ENCODE measurements around the gene FCHSD2. TPM values are rescaled to one million over a fixed set of nuclear protein-coding genes. Genes with fewer than 3 reads are reported as not detected.
A peak's percentile ranks its signal among the peaks of the same experiment; 100 is the strongest.
"Not testable (repeated sequence)": the region's sequence is repeated elsewhere in the genome, so short reads cannot be mapped to it uniquely, and the experiment has no call there.

The FCHSD2 gene
- total RNA-seq, 2 experiments from 2014 or later: 21.9 to 24.1 TPM

DNA sequence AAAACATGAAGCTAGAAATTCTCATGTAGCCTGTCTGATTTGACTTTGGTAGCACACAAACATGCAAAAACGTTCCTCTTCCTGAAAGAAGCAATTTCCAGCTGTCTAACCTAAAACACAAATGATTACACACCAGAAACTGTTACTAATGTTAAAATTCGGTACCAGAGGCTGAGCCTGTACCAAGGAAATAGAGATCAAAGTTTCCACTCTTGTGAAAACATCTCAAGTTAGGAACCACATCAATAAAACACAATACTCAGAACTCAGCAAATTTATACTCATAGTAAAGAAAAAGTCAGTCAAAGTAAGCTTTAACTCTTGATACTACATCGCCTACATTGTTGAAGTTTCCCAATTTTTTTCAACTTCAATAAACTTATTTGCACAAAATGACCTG lies 107.8 kb downstream of the FCHSD2 start:
- Mint-ChIP-seq H3K27me3 (no peaks in the 10 kb centered on the region), H3K27ac (peak overlapping the region; percentile 83), H3K36me3 (peaks cover 1% of the 10 kb centered on the region), H3K9me3 (no peaks in the 10 kb centered on the region), H3K4me1 (ENCODE audit: low read depth) (peaks cover 41% of the 10 kb centered on the region), H3K4me3 (peak overlapping the region; percentile 25)
- POLR2A ChIA-PET: interaction anchor here (0.5 to 1.2 kb wide), 3 partner anchors 51 to 108 kb away, joined by 3 to 4 read pairs (median 3); partner anchors contain the start of gene FCHSD2
- DNase-seq: no peak
- intact Hi-C loops (cut with micrococcal nuclease): loop anchor here (1.0 to 5.0 kb wide), 3 partner anchors 38 to 108 kb away; partner anchors contain the start of gene FCHSD2
- CTCF ChIA-PET: interaction anchor here (0.7 to 2.0 kb wide), 4 partner anchors 13 to 172 kb away, joined by 3 to 8 read pairs (median 4); partner anchors contain the start of gene FCHSD2

DNA sequence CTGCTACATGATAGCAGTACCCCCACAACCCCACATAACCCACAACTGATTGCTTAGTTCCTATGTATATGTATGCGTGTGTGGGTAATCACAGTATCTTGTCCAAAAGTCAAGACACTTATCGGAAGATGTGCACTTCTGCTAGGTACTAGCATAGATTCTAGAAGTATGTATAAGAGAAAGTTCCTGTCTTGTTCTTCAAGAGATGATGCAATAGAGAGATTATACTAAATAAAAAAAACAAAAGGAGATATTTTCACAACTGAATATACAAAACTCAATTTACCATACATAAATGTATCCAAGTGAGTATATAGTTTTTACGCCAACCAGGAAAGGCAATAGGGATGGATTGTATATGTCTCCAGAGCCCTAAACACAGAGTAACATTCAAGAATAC lies 112.0 kb downstream of the FCHSD2 start:
- DNase-seq: no peak
- peaks cover 27% of the 10 kb centered on the region for H3K9me3 Mint-ChIP-seq
- H3K4me3 Mint-ChIP-seq: no peak overlapping the region
- H3K36me3 Mint-ChIP-seq: peaks cover 29% of the 10 kb centered on the region
- intact Hi-C loops (cut with micrococcal nuclease): loop anchor here (5.0 kb wide), 1 partner anchor 42 kb away; no protein-coding TSS in a partner anchor
- ChIA-PET POLR2A (no interaction called here), CTCF (no interaction called here)
- H3K4me1 Mint-ChIP-seq (ENCODE audit: low read depth): peaks cover 38% of the 10 kb centered on the region
- no peak overlapping the region for H3K27ac Mint-ChIP-seq
- H3K27me3 Mint-ChIP-seq: no peaks in the 10 kb centered on the region

DNA sequence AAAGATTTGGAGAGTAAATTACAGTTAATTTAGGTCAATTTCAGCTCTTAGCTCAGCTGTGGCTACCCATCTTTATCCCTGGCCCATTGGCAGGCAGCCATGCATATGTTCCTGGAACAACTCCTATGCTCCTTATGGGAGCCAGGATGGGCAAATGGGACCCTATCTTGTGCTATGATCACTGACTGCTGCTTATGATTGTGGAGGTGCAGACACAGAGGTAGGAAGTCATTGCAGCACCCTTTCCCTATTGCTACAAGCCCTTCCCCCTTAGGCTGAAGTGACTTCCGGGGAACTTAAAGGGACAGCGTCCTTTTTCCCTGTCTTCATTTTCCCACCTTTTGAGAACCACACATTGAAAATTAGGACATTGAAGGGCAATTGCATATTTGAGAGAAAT lies 112.7 kb downstream of the FCHSD2 start:
- ChIA-PET CTCF (no interaction called here), POLR2A (no interaction called here)
- peaks cover 34% of the 10 kb centered on the region for H3K9me3 Mint-ChIP-seq
- DNase-seq: no peak
- H3K36me3 Mint-ChIP-seq: peaks cover 35% of the 10 kb centered on the region
- no peaks in the 10 kb centered on the region for H3K27me3 Mint-ChIP-seq
- no peak overlapping the region for H3K4me3 Mint-ChIP-seq
- intact Hi-C loops (cut with micrococcal nuclease): no loop called here
- peaks cover 31% of the 10 kb centered on the region for H3K4me1 Mint-ChIP-seq (ENCODE audit: low read depth)
- H3K27ac Mint-ChIP-seq: no peak overlapping the region

DNA sequence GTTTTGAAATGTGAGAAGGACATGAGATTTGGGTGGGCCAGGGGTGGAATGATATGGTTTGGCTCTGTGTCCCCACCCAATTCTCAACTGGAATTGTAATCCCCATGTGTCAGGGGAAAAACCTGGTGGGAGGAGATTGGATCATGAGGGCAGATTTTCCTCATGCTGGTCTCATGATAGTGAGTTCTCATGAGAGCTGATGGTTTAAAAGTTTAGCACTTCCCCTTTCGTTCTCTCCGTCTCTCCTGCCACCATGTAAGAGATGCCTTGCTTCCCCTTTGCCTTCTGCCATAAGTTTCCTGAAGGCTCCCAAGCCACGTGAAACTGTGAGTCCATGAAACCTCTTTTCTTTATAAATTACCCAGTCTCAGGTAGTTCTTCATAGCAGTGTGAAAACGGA lies 113.5 kb downstream of the FCHSD2 start:
- no peak overlapping the region for H3K27ac Mint-ChIP-seq
- H3K36me3 Mint-ChIP-seq: peaks cover 43% of the 10 kb centered on the region
- ChIA-PET CTCF (no interaction called here), POLR2A (no interaction called here)
- H3K4me1 Mint-ChIP-seq (ENCODE audit: low read depth): peaks cover 27% of the 10 kb centered on the region
- no peak for DNase-seq
- H3K9me3 Mint-ChIP-seq: peaks cover 42% of the 10 kb centered on the region
- H3K4me3 Mint-ChIP-seq: no peak overlapping the region
- intact Hi-C loops (cut with micrococcal nuclease): no loop called here
- no peaks in the 10 kb centered on the region for H3K27me3 Mint-ChIP-seq

DNA sequence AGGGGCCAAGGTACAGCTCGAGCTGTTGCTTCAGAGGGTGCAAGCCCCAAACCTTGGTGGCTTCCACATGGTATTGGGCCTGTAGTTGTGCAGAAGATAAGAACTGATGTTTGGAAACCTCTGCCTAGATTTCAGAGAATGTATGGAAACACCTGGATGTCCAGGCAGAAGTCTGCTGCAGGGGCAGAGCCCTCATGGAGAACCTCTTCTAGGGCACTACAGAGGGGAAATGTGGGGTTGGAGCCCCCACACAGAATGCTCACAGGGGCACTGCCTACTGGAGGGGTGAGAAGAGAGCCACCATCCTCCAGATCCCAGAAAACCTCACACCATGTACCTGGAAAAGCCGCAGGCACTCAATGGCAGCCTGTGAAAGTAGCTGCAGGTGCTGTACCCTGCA lies 114.3 kb downstream of the FCHSD2 start:
- peaks cover 23% of the 10 kb centered on the region for H3K4me1 Mint-ChIP-seq (ENCODE audit: low read depth)
- DNase-seq; CTCF ChIA-PET; intact Hi-C loops (cut with micrococcal nuclease); H3K4me3 Mint-ChIP-seq; H3K27me3 Mint-ChIP-seq; POLR2A ChIA-PET; H3K27ac Mint-ChIP-seq: not testable (repeated sequence)
- peaks cover 48% of the 10 kb centered on the region for H3K9me3 Mint-ChIP-seq
- H3K36me3 Mint-ChIP-seq: peaks cover 49% of the 10 kb centered on the region

DNA sequence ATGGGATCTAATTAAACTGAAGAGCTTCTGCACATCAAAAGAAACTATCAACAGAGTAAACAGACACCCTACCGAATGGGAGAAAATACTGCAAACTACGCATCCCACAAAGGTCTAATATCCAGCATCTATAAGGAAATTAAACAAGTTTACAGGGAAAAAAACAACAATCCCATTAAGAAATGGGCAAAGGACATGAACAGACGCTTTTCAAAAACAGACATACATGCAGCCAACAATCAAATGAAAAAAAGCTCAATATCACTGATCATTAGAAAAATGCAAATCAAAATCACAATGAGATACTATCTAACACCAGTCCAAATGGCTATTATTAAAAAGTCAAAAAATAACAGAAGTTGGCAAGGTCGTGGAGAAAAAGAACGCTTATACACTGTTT lies 117.5 kb downstream of the FCHSD2 start:
- DNase-seq: no peak
- Mint-ChIP-seq H3K27ac (no peak overlapping the region), H3K4me1 (ENCODE audit: low read depth) (peaks cover 12% of the 10 kb centered on the region), H3K9me3 (peaks cover 51% of the 10 kb centered on the region), H3K4me3 (no peak overlapping the region), H3K36me3 (peaks cover 51% of the 10 kb centered on the region), H3K27me3 (no peaks in the 10 kb centered on the region)
- ChIA-PET POLR2A (no interaction called here), CTCF (no interaction called here)
- intact Hi-C loops (cut with micrococcal nuclease): no loop called here

DNA sequence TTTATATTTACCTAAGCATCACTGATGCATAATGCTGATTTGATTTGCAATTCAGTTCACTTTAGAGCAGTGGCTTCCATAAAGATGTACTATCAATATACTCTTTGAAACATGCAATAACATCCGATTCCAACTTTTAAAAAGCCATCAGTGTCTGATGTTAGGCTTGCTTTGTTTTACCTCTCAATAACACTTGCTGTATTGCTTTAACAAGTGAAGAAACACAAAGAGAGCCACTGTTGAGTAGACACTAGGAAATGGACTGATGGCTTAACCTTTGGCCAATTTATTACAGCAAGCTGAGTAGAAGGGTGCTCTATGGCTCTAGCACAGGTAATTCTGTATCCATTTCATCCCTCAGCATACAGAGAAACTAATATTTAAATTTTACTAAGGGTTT lies 122.1 kb downstream of the FCHSD2 start:
- Mint-ChIP-seq H3K27me3 (no peaks in the 10 kb centered on the region), H3K36me3 (peaks cover 22% of the 10 kb centered on the region), H3K27ac (no peak overlapping the region), H3K4me3 (no peak overlapping the region), H3K4me1 (ENCODE audit: low read depth) (no peaks in the 10 kb centered on the region), H3K9me3 (peaks cover 23% of the 10 kb centered on the region)
- no peak for DNase-seq
- intact Hi-C loops (cut with micrococcal nuclease): no loop called here
- ChIA-PET POLR2A (no interaction called here), CTCF (no interaction called here)

DNA sequence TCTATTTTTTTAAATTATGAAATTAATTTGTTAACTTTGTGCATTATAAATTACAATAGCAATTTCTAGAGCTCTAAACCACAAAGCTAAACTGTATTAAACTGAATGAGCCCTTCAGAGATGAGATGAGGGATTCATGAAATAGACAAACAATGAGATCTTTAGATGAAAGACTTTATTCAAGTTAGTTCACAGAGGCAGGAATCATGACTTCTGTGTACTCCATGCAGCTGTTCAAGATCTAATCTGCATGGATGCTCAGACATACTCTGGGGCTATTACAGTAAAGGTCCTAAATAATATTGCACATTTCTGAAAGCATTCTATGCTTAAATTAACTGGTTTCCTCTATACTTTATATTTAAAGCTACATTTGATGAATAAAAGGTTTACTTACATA lies 122.7 kb downstream of the FCHSD2 start:
- intact Hi-C loops (cut with micrococcal nuclease): no loop called here
- Mint-ChIP-seq H3K27ac (no peak overlapping the region), H3K4me1 (ENCODE audit: low read depth) (no peaks in the 10 kb centered on the region), H3K4me3 (no peak overlapping the region), H3K27me3 (no peaks in the 10 kb centered on the region), H3K9me3 (peaks cover 17% of the 10 kb centered on the region), H3K36me3 (peaks cover 18% of the 10 kb centered on the region)
- ChIA-PET POLR2A (no interaction called here), CTCF (interaction anchor here (0.6 kb wide), 1 partner anchor 117 kb away, joined by 3 read pairs; no protein-coding TSS in a partner anchor)
- no peak for DNase-seq

DNA sequence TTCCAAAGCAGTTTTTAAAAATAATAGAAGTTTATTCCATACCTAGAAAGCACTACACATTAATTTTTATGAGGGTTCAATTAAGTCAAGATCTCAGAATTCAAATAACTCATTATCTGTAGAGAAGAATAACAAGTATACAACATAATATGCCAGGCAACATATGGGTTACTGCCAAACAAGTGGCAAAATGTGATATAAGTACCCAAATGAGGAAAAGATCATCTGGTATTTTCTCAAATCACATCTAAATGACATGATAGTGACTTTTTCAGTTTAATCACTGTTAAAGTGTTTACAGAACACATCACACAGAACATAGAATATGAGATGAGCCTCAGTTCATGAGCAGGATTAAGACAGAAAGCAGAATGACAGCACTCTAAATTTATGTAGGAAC lies 123.3 kb downstream of the FCHSD2 start:
- POLR2A ChIA-PET: no interaction called here
- CTCF ChIA-PET: interaction anchor here (0.6 kb wide), 1 partner anchor 118 kb away, joined by 3 read pairs; no protein-coding TSS in a partner anchor
- Mint-ChIP-seq H3K36me3 (peaks cover 12% of the 10 kb centered on the region), H3K4me3 (no peak overlapping the region), H3K4me1 (ENCODE audit: low read depth) (no peaks in the 10 kb centered on the region), H3K27me3 (no peaks in the 10 kb centered on the region), H3K9me3 (peaks cover 11% of the 10 kb centered on the region), H3K27ac (no peak overlapping the region)
- DNase-seq: no peak
- intact Hi-C loops (cut with micrococcal nuclease): no loop called here

DNA sequence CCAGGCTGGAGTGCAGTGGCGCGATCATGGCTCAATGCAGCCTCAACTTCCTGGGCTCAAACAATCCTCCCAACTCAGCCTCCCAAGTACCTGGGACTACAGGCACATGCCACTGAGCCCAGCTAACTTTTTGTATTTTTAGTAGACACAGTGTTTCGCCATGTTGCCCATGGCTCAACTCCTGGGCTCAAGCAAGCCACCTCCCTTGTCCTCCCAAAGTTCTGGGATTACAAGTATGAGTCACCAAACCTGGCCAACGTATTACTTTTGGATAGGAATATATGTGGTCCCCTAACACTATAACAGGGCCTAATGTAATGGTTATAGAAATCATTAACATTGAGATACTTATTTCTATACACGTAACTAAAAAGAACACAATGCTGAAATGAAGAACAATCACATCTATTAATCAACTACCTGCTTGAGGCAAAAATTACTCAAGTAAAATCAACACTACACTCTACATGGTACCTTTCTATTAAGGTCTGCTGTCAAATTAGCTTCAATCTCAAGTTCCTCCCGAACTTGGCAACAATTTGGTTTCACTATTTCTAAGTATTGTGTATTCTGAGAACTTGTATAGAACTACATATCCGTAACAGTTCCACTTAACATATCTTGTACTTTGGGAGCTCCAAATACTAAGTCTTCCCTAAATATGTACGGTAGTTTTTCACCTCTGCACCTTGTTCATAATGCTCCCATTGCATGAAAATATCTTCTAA lies 124.9 kb downstream of the FCHSD2 start:
- Mint-ChIP-seq H3K4me1 (ENCODE audit: low read depth) (no peaks in the 10 kb centered on the region), H3K9me3 (no peaks in the 10 kb centered on the region), H3K36me3 (no peaks in the 10 kb centered on the region), H3K27ac (no peak overlapping the region), H3K27me3 (no peaks in the 10 kb centered on the region), H3K4me3 (no peak overlapping the region)
- CTCF ChIA-PET: no interaction called here
- intact Hi-C loops (cut with micrococcal nuclease): no loop called here
- POLR2A ChIA-PET: no interaction called here
- DNase-seq: no peak

DNA sequence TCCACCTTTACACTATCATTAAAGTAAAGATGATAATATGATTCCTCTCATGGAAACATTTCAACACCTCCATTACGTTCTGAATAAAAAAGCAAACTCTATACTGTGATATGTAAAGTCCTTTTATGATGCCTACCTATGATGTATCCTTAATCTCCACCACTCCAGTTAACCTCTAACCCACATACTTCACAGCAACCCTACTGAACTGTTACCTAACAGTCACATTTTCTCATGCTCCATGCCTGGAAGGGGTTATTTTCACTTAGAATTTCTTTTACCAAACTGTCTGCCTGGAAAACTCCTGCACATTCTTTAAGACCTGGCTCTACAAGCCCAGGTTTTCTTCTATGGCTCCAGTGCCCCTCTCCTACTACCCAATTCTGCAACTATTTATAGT lies 129.1 kb downstream of the FCHSD2 start:
- intact Hi-C loops (cut with micrococcal nuclease): no loop called here
- Mint-ChIP-seq H3K27ac (no peak overlapping the region), H3K27me3 (no peaks in the 10 kb centered on the region), H3K4me3 (no peak overlapping the region), H3K36me3 (peaks cover 22% of the 10 kb centered on the region), H3K4me1 (ENCODE audit: low read depth) (no peaks in the 10 kb centered on the region), H3K9me3 (peaks cover 16% of the 10 kb centered on the region)
- POLR2A ChIA-PET: no interaction called here
- CTCF ChIA-PET: interaction anchor here (1.0 kb wide), 1 partner anchor 166 kb away, joined by 3 read pairs; no protein-coding TSS in a partner anchor
- no peak for DNase-seq

DNA sequence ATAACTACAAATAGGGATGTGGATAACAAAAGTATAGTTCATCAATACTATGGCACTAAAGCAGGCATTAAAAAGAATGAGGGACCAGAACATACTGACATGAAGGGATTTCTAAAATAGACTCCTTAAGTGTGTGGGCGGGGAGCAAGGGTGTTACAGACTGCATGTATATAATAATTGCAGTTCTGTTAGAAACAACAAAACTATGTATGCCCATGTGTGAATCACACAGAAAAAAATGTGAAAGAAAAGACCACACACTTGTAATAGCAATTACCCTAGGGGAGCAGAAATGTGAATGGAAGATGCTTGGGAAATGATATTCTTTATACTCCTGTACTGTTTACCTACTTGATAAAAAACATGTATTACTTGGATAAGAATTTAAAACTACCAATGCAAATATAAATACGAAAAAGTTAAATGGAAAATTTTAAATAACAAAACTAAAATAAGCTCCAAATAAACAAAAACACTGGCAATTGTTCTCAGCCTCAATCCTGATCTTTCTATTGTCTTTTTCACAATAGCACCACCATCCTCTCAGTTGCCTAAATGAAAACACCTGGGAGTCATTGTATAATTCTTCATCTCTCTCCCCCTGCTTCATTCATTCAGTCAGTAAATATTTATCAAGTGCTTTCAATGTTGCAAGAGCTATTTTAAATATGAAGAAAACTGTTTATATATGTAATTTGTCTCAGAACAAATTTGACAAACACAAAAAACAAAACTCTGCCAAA lies 129.8 kb downstream of the FCHSD2 start:
- CTCF ChIA-PET: no interaction called here
- intact Hi-C loops (cut with micrococcal nuclease): no loop called here
- POLR2A ChIA-PET: no interaction called here
- Mint-ChIP-seq H3K36me3 (peaks cover 22% of the 10 kb centered on the region), H3K4me3 (no peak overlapping the region), H3K4me1 (ENCODE audit: low read depth) (no peaks in the 10 kb centered on the region), H3K27me3 (no peaks in the 10 kb centered on the region), H3K27ac (no peak overlapping the region), H3K9me3 (peaks cover 16% of the 10 kb centered on the region)
- no peak for DNase-seq

Data from activated CD4-positive, alpha-beta memory T cell treated with anti-CD3 and anti-CD28 coated beads for 36 hours (primary cell).